ENCODE measurements around the gene ATP8B1. TPM values are rescaled to one million over a fixed set of nuclear protein-coding genes. Genes with fewer than 3 reads are reported as not detected.

ATP8B1 gene
- total and polyA plus RNA-seq, 9 of the 15 experiments (the other 6 are each of a cell fraction or from before 2014, with no cell fraction given), result 0.01 to 0.22 (median 0.03) TPM; not detected in 3

DNA sequence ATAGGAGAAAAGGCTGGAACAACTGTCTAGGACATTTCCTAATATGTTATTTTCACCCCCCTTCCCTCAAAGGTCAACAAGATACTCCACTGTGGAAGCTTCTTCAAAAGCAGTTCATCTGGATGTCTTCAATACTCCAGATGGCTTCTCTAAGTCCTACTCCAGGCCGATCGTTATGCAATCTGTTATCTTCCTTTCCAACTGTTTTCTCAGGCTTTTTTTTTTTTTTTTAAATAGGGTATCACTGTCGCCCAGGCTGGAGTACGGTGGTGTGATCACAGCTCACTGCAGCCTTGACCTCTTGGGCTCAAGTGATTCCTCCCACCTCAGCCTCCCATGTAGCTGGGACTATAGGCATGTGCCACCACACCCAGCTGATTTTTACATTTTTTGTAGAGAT is 26.3 kb downstream of the ATP8B1 start (continued):
- TF ChIP-seq, protein P1, sequence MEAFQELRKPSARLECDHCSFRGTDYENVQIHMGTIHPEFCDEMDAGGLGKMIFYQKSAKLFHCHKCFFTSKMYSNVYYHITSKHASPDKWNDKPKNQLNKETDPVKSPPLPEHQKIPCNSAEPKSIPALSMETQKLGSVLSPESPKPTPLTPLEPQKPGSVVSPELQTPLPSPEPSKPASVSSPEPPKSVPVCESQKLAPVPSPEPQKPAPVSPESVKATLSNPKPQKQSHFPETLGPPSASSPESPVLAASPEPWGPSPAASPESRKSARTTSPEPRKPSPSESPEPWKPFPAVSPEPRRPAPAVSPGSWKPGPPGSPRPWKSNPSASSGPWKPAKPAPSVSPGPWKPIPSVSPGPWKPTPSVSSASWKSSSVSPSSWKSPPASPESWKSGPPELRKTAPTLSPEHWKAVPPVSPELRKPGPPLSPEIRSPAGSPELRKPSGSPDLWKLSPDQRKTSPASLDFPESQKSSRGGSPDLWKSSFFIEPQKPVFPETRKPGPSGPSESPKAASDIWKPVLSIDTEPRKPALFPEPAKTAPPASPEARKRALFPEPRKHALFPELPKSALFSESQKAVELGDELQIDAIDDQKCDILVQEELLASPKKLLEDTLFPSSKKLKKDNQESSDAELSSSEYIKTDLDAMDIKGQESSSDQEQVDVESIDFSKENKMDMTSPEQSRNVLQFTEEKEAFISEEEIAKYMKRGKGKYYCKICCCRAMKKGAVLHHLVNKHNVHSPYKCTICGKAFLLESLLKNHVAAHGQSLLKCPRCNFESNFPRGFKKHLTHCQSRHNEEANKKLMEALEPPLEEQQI (IDR thresholded peaks at IDR 0.05), result peak; percentile 57; the same call in 1 of the 2 replicates
- TF ChIP-seq POU5F1 (IDR thresholded peaks at IDR 0.05; ENCODE audit: borderline replicate concordance, low read depth, low read length, partially characterized antibody) (no peak), BCL6 (CRISPR knock-in tag; IDR thresholded peaks at IDR 0.05) (no peak), ZNF778 (CRISPR knock-in tag; IDR thresholded peaks at IDR 0.05) (no peak), ZNF232 (CRISPR knock-in tag; IDR thresholded peaks at IDR 0.05) (no peak), TAL1 (IDR thresholded peaks at IDR 0.05) (peak; percentile 96), BHLHE40 (IDR thresholded peaks at IDR 0.05; ENCODE audit: low read length) (peak; percentile 82), MECOM (CRISPR knock-in tag; IDR thresholded peaks at IDR 0.05) (peak; percentile 79), CCAR2 (IDR thresholded peaks at IDR 0.05; ENCODE audit: low read depth, low read length) (no peak), CXXC5 (CRISPR knock-in tag; IDR thresholded peaks at IDR 0.05) (peak; percentile 70), ADNP (tag; IDR thresholded peaks at IDR 0.05) (peak; percentile 36; the same call in 1 of the 2 replicates), LCOR (CRISPR knock-in tag; IDR thresholded peaks at IDR 0.05) (no peak), MAZ (CRISPR knock-in tag; conservative IDR thresholded peaks at IDR 0.05 in 1 of 2, IDR thresholded peaks at IDR 0.05 in 1 of 2) (no peak), HDAC3 (IDR thresholded peaks at IDR 0.05; ENCODE audit: borderline replicate concordance, partially characterized antibody) (peak; percentile 73), EGR1 (conservative IDR thresholded peaks at IDR 0.05) (peak; percentile 13; the same call in 1 of the 2 replicates), PML (IDR thresholded peaks at IDR 0.05; ENCODE audit: low read length) (peak; percentile 87), ZNF239 (CRISPR knock-in tag; IDR thresholded peaks at IDR 0.05) (no peak)
- TF ChIP-seq, protein P2, sequence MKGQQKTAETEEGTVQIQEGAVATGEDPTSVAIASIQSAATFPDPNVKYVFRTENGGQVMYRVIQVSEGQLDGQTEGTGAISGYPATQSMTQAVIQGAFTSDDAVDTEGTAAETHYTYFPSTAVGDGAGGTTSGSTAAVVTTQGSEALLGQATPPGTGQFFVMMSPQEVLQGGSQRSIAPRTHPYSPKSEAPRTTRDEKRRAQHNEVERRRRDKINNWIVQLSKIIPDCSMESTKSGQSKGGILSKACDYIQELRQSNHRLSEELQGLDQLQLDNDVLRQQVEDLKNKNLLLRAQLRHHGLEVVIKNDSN (CRISPR knock-in tag; IDR thresholded peaks at IDR 0.05), result no peak
- TF ChIP-seq, protein P3, sequence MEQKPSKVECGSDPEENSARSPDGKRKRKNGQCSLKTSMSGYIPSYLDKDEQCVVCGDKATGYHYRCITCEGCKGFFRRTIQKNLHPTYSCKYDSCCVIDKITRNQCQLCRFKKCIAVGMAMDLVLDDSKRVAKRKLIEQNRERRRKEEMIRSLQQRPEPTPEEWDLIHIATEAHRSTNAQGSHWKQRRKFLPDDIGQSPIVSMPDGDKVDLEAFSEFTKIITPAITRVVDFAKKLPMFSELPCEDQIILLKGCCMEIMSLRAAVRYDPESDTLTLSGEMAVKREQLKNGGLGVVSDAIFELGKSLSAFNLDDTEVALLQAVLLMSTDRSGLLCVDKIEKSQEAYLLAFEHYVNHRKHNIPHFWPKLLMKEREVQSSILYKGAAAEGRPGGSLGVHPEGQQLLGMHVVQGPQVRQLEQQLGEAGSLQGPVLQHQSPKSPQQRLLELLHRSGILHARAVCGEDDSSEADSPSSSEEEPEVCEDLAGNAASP (IDR thresholded peaks at IDR 0.05), result no peak
- TF ChIP-seq, protein P4, sequence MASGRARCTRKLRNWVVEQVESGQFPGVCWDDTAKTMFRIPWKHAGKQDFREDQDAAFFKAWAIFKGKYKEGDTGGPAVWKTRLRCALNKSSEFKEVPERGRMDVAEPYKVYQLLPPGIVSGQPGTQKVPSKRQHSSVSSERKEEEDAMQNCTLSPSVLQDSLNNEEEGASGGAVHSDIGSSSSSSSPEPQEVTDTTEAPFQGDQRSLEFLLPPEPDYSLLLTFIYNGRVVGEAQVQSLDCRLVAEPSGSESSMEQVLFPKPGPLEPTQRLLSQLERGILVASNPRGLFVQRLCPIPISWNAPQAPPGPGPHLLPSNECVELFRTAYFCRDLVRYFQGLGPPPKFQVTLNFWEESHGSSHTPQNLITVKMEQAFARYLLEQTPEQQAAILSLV (tag; IDR thresholded peaks at IDR 0.05), result peak; percentile 85
- TF ChIP-seq, protein P5, sequence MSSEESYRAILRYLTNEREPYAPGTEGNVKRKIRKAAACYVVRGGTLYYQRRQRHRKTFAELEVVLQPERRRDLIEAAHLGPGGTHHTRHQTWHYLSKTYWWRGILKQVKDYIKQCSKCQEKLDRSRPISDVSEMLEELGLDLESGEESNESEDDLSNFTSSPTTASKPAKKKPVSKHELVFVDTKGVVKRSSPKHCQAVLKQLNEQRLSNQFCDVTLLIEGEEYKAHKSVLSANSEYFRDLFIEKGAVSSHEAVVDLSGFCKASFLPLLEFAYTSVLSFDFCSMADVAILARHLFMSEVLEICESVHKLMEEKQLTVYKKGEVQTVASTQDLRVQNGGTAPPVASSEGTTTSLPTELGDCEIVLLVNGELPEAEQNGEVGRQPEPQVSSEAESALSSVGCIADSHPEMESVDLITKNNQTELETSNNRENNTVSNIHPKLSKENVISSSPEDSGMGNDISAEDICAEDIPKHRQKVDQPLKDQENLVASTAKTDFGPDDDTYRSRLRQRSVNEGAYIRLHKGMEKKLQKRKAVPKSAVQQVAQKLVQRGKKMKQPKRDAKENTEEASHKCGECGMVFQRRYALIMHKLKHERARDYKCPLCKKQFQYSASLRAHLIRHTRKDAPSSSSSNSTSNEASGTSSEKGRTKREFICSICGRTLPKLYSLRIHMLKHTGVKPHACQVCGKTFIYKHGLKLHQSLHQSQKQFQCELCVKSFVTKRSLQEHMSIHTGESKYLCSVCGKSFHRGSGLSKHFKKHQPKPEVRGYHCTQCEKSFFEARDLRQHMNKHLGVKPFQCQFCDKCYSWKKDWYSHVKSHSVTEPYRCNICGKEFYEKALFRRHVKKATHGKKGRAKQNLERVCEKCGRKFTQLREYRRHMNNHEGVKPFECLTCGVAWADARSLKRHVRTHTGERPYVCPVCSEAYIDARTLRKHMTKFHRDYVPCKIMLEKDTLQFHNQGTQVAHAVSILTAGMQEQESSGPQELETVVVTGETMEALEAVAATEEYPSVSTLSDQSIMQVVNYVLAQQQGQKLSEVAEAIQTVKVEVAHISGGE (CRISPR knock-in tag; IDR thresholded peaks at IDR 0.05), result peak in 1 of 3 experiments; percentile 55; a peak in 1 of 6 replicates
